NCI-H526 treated with DMSO at 0.1 percent for 48 hours (cell line): ENCODE results near the gene CCDC81.

Source experiments
- DNase-seq: peaks from one replicate; lab custom pipeline; 2025; lab: John Stamatoyannopoulos, UW

The CCDC81 gene

DNA sequence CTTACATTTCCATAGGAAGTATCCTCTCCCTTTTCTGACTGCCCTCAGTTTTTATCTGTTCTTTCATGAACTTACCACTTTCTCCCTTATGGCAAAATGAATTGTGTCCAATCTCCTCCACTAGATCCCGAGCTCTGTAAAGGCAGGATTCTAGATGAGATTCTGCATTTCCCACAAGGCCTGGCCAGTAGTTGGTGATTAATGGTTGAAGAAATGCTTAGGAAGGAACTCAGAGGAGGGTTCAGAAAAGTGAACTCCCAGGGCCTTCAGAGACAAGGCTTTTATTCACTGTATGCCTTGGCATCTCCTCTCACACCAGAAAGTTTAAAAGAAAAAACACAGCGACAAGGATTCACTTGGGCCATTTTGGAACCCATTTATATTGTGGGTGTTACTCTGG, 66.2 kb downstream of the CCDC81 start:
- no peak for DNase-seq

DNA sequence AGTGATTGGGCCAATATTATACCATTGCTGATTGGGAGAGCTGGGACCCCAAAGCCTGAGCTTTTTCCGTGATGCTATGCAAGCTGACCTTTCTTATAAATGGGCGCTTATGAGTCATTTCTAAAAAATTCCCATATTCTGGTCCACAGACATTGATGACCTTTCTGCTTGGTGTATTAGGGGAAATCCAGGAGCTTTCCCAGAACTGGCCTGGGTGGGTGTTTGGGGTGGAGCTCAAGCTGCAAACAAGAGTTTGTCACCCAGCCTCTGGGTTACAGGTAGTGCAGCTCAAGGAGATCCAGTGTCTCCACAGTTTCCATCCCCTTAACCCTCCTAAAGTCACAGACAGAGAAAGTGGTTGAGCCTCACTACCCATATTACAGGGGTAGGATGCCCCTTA, 67.7 kb downstream of the CCDC81 start:
- no peak for DNase-seq

DNA sequence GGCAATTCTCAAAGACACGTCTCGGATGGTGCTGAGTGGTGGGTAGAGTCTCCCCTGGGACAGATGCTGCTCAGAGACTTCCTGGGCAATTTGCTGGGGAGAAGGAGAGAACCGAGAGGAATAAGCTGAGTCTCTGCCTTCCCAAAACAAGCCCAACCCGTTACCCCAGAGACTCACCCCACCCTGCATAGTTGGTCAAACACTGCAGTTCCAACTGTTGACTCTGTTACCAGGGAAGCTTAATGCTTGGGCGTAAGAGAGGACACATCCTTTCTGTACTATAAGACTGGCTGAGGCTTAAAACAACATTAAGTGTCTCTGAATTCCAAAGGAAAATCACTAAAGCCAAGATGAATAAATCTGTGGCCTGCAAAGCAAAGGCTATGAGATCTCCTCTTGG, 68.1 kb downstream of the CCDC81 start:
- DNase-seq: no peak

DNA sequence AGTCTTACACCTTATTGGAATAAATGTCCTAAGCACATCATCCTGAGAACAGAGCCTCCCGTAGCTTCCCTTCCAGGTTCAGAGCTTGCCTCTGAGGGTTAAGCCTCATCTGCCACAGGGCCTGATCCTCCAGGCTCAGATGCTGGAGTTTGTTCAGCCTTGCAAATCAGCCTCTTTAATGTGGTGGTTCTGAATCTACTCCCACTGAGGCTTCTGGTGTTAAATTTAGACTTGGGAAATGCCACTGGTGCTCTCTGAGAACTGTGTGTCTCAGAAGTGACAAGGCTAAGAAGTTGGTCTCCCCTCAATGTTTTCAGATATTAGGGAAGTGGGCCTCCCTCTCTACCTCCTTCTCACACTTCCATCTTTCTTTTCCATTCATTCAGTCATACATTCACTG, 68.7 kb downstream of the CCDC81 start:
- no peak for DNase-seq

DNA sequence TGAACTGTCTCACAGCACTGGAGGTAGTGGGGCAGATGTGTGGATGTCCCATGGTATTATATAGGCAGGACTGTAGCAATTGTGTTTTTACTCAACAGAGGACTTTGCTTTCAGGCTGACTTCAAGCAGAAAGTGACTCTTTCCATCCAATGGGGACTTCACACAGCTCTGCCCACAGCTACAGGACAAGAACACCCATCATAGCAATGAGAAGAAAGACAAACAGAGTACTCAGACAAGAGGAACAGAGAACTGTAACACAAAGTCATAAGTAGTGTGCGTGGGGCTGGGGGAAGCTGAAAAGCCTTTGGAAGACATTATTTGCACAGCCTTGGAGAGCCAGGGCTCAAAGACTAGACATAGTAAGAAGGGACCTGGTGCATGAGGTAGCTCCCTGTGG, 70.3 kb downstream of the CCDC81 start:
- DNase-seq: no peak

DNA sequence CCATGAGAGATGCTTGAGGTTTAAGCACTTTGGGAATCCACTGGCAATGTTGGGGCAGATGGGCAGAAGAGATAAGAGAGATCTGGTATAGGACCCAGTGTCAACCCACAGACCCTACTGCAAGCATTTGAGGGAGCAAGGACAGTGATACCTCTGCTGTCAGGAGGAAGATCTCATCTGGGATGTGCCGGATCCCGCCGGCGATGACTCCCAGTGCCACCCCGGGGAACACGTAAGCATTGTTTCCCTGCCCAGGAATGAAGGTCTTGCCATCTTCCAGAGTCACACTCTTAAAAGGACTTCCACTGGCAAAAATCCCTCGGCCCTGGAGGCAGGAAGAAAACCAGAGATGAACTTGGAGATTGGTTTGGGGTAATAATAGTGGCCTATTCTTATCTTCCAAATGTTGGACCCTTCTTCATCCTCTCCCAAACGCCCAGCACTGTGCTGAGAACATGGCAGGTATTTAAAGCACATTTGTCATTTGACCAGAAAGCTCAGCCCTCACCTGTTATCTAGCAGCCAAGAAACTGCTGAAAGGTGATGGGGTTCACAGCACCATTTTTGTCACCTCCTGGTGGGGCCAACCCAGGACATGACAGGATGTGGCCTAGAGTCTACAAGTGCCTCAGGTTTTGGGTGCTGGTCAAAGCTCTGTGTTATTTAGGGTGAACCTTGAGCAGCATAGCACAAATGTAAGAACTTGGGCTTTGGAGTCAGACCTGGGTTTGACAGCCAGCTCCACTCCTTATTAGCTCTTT, 71.7 kb downstream of the CCDC81 start:
- no peak for DNase-seq

DNA sequence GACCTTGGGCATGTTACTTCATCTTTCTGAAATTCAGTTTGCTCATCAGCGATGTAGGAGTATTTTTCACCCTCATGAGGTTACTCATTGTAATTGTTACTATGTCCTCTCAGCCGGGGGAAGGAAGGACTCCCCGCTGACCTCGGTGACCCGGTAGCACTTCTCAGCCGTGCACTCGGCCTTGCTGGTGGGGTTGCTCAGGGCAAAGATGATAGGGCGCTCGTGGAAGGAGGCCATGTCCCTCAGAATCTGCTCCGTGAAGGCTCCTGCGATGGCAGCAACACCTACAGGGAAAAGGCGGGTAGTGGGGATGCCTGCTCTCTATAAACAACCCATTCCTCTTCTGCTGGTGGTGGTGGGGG, 72.2 kb downstream of the CCDC81 start:
- DNase-seq: no peak

DNA sequence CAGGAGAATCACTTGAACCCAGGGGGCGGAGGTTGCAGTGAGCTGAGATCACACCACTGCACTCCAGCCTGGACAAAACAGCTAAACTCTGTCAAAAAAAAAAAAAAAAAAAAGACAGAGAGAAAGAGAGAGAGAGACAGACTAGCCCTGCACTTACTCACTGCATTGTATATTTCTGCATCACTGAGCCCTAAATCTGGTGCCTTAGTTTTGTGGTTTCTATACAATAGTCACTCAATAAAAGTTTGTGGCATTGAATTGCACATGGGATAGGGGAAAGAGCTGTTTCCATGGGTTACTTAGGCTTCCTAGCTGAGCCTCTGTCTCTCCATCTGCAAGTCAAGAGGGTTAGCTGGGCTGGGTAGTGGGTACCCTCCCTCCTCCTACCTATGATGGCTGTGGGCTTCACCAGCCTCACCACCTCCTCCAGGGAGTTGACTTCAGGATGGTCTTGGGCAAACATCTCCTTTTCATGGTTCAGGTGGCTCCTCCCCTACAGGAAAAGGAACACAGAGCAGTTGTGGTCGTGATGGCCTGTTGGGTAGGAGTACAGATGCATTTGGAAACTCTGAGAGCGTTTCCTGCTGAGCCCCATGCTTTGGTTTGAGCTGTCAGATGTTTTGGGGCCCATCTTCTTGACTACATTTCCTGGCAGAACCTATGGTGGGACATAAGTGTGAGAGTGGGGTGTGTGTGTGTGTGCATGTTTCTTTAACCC, 73.2 kb downstream of the CCDC81 start:
- no peak for DNase-seq

DNA sequence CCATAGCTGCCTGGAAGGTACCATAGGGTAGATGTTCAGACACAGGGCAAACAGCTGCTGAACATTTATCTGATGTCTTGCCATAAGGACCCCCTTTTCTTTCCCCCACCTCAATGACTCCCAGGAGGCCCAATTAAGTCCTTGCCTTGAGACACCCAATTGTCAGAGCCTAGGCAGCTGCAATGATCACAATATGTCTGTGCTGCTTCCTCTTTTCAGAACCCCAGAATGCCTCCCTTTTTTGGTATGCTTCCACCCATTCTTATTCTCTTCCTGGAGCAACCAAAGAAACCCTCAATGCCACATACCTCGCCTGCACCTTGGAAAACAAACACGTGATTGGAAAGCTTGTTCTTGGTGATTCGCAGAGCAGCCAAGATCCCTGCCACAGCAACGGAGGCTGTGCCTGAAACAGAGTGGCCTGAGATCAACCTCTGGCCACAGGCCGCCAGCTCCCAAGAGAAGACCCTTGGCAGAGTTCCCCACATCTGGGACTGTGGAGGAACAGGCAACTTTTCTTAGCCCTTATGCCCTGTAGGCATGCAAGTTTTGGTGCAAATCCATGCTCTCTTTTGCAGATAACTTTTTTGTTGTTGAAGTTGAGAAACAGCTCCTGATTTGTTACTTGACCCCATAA, 75.4 kb downstream of the CCDC81 start:
- no peak for DNase-seq

DNA sequence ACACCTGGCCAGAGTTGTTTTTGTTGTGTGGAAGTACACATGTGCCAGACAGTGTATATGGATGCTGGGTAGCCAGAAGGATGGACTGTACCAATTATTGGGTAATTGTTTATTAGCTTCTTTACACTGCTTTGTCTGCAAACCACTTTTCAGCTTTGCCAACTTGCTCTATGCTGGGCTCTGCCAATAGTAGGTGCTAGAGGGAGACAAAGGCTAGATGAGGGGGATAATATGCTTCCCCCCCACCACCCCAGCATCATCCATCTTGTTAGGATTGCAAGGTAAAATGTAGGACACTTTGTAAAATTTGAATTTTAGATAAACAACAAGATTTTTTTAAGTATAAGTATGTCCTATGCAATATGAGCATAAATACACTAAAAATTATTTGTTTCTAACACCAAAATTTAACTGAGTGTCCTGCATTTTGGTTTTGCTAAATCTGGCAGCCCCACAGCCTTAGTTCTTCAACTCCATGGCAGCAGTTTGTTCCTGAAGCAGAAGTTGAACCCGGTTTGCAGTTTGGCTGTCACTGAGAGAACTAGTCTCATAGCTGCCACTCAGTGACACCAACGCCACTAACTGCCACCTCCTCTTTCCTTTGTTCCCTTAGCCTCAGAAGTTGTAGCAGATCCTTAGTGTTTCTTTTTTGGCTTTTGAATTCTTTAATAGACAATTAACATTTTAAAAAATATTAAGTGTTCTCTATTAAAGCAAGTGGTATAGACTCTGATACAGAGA, 78.8 kb downstream of the CCDC81 start:
- no peak for DNase-seq

DNA sequence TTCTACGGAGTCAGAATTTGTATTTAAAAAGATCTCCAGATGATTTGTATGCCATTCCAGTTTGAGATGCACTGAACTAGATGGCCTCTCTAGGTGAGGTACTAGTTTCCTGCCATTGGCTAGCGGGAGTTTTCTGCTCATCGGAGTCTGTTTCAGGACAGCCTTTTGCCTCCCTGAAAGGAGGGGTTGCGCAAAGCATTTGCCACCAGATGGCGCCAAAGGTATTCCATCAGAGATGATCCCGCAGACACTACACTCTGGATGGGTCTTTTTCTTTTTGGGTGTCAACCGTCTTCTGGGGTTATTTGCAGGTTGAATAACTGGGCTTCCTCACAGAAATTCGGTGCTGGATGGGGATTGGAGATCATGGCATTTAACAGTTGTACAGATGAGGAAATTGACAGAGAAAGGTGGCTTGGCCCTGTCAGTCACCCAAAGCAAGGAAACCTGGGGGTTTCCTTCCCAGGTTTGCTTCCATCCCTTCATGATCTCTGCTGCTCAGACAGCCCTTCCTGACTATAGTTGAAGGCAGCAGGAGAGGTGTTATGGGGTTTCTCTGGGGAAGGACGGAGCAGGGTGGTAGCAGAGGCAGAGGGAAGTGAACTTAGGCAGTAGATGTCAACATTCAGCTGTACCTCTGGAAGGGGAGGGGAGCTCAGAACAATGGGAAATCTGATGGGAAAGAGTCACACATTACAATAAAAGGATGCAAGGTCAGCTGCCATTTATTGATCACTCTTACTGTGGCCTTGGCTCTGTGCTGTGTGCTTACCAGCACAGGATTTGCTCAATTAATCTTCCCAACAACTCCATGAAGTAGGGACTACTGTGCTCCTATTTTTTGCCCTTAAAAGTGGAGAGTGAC, 81.6 kb downstream of the CCDC81 start:
- peak; percentile 72 for DNase-seq

DNA sequence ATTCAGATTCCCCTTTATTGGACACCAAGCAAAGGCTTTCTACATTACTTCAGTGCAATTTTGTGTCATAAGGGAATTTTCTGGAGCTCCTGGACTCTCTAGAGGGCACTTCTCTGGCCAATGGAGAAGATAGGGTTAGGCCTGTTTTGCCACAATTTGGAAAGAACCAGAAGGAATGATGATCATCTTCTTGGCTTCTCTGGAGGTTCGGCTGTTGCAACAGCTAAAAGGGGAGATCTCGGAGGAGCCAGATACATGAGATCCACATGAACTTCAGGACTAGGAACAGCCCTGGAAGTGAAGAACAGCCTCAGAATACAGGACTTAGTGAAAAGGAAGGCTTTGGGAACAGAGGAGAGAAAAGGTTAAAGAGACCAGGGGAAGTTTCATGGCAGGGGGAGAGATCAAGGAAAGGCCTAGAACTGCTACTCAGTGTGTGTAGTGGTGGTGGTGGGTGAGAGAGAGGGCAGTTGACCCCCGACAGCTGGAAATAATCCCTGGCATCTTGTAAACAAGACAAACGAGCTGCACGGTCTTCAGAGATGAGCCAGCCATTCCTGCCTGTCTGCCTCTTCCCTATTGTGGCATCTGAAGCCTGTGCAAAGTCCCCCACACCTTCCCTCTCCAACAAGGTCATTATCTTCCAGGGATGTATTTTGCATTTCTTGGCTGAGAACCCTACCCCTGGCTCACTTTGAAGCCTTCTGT, 83.8 kb downstream of the CCDC81 start:
- no peak for DNase-seq

DNA sequence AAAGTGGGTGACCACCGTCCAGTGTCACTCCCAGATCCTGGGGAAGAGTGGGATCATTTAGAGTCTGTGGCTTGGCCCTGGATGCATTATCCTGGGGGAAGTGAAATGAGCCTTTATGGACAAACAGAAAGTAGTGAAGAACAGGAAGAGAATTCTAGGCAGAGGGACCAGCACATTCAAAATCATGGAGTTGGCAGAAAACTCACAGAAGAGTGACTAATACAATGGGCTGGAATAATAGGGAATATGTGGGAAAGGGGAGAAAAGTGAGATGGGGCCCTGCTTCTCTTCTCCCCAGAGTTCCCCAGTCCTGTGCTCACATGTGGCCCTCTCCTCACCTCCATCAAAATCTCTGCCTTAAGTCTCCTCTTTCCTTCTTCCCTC, 84.3 kb downstream of the CCDC81 start:
- no peak for DNase-seq

DNA sequence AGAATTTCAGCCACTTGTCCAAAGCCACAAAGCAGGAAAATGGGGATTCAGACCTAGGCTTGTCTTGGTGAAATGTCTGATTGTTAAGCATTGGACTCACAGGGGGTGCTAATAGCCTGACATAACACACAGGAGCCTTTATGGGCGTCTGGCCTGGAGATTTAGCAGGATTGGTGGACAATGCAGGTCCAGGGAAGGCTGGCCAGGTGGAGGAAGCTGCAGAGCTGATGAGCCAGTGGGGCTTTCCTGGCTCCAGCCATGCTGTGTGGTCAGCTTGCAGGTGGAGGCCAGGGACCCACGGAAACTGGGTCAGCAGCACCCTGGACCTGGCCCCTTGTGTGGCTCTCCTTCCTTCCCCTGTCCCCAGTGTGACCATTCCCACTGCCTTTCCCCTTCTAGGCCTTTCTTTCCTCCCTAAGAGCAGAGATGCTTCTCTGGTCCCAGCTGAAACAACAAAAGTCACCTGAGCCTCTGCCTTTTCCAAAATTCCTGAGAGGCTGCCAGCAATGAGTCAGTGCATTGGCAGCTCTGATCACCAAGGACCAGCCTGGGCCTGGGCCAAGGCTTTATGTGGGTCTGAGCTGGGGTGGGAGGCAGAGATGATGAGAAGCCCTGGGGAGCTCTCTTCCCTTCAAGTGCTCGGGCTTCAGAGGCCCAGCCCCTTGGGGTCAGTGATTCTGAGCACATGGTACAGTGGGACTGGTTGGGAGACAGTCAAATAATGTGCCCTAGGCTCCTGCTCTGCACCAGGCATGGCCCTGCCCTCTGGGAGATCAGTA, 85.2 kb downstream of the CCDC81 start:
- DNase-seq: no peak

DNA sequence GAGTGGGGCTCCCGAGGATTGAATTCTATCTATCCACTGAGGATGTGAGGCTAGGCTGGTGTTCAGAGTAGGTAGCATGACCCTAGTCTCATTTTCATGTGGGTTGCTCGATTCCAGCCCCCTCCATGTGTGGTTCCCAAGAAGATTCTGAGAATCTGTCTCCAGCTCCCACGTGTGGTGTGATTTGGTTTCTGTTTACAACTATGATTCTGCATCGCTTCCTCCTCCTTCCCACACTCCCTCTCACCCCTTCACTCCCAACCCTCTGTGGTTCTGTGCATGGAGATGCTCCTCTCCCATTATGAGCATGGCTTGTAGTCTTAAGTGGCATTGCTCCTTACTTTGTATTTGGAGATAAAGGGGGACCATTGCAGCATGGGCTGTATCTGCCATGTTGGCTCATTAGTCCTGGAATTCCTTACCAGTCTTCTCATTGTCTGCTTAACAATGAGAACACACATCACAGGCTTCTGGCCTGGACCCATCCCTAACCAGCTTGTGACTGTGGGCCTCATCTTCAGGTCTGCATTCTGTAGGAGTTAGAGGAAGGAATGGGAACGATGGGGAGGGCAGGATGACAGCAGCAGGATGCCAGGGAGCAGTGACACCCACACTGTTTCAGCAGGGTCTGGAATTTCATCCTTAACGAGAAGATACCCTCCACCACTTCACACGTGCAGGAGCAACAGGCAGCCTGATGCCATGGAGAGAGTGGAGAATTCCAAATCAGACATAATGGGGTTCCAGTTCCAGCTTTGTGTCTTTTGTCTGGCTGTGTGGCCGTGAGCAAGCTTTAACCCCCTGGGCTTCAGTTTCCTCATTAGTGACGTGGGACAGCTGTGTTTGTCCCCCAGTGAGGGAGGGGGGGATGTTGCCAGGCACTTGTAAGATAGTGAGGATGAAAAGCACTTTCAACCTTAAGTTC, 86.0 kb downstream of the CCDC81 start:
- DNase-seq: no peak

DNA sequence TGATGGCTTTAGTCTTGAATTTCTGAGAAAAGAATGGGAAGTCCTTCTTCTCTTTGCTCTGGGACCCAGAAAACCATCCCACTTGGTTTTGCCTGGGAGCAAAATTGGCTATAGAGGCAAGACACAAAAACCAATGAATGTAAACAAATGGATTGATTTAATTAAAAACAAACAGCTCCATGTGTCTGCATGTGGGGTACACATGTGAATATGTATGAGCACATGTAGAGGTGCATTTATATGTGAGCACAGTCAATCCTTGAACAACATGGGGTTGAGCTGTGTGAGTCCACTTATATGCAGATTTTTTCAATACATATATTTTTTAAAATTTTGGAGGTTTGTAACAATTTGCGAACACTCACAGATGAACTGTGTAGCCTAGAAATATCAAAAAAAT, 87.2 kb downstream of the CCDC81 start:
- no peak for DNase-seq

DNA sequence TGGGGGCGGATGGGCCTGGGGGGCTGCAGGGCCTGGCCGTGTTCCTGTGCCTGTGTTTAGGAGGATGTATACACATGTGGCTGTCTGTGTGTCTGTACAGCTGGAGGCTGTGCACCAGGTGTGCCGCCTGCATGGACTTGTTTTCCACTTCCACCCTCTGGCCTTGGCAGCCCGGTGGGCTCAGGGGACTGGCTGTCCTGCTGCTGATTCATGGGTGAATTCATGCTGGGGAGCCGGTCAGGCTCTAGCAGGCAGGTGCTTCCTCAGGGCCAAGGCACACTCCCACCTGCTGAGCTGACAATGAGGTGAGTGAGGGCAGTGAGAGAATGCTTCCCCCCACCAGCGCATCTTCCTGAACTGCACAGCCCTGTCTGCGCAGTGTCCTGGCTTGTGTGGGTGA, 88.4 kb downstream of the CCDC81 start:
- DNase-seq: no peak

DNA sequence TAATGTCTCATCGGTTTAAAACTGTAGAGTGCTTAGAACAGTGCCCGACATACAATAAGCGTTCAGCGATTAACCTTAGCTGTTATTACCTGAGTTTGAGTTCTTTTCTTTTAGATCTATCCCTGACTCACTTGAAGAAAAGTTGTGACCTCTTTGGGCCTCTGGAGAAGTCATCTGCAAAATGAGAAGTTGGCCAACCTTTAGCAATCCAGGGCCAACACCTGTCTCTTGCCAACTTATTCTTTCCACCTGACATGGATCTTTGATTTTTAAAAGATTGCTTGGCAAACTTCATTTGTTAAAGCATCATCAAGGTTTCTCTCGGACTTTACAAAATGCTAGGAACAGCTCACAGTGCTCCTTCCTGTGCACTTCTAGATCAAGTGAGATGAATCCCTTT, 89.3 kb downstream of the CCDC81 start:
- DNase-seq: no peak
